ENCODE data around the gene ARRDC5.

DNA sequence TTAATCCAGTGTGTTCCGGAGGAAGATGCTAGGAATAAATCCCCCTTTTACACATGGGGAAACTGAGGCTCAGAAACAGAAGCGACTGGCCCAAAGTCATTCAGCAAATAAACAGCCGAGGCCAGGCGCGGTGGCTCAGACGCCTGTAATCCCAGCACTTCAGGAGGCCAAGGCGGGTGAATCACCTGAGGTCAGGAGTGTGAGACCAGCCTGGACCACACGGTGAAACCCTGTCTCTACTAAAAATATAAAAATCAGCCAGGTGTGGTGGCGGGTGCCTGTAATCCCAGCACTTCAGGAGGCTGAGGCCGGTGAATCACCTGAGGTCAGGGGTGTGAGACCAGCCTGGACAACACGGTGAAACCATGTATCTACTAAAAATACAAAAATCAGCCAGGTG is 23.7 kb downstream of the ARRDC5 start:
- no peak for TF ChIP-seq CTCF (conservative IDR thresholded peaks at IDR 0.05)
- no peak for TF ChIP-seq EZH2 (IDR thresholded peaks at IDR 0.05; ENCODE audit: low read depth)
